Heart left ventricle (tissue), 16 donors: ENCODE data around the gene PIP5KL1. TPM values are rescaled to one million over a fixed set of nuclear protein-coding genes. Genes with fewer than 3 reads are reported as not detected.
A peak's percentile ranks its signal among the peaks of the same experiment; 100 is the strongest.
"Not testable (repeated sequence)": the region's sequence is repeated elsewhere in the genome, so short reads cannot be mapped to it uniquely, and the experiment has no call there.

Experiments
- ATAC-seq, 4 donors: fragments of 200-7000 bp; cut with Tn5 transposase; one replicate each; pipeline ENCODE4 v1.9.1; 2020 to 2022; ENCODE audit warnings: moderate library complexity in 4 of 4, mild to moderate bottlenecking in 3 of 4, moderate number of reproducible peaks in 1 of 4
- DNase-seq, 5 donors: peaks; one replicate each; pipeline ENCODE4 v3.0.0-alpha.2; 2020
- H3K27ac ChIP-seq, 12 donors: fragments of 200-600 bp; sonication (generic) in 4 of 12; one replicate each; pipeline versions ENCODE4 v1.5.0 to v1.8.0; 2016 to 2022; ENCODE audit warnings: mild to moderate bottlenecking in 2 of 12
- H3K27me3 ChIP-seq, 9 donors: fragments of 200-600 bp; sonication (generic) in 2 of 9; one replicate each; pipeline versions ENCODE4 v1.5.1 to v1.8.0; 2016 to 2022; ENCODE audit warnings: mild to moderate bottlenecking in 3 of 9
- H3K36me3 ChIP-seq, 9 donors: fragments of 200-600 bp; sonication (generic) in 2 of 9; one replicate each; pipeline versions ENCODE4 v1.5.0 to v1.8.0; 2018 to 2022; ENCODE audit warnings: mild to moderate bottlenecking in 2 of 9
- H3K4me1 ChIP-seq, 12 donors: fragments of 200-600 bp; sonication (generic) in 4 of 12; one replicate each; pipeline versions ENCODE4 v1.5.0 to v1.8.0; 2016 to 2022; ENCODE audit warnings: mild to moderate bottlenecking in 3 of 12
- H3K4me3 ChIP-seq, 12 donors: fragments of 200-600 bp; sonication (generic) in 4 of 12; one replicate each; pipeline versions ENCODE4 v1.5.0 to v1.8.0; 2017 to 2022; ENCODE audit warnings: mild to moderate bottlenecking in 9 of 12, moderate library complexity in 4 of 12
- H3K9me3 ChIP-seq, 12 donors: fragments of 200-600 bp; sonication (generic) in 4 of 12; one replicate each; pipeline versions ENCODE4 v1.5.0 to v1.8.0; 2016 to 2022; ENCODE audit warnings: mild to moderate bottlenecking in 1 of 12
- POLR2A ChIP-seq, 2 donors: fragments of 450-650 bp; IDR thresholded peaks; one replicate each; pipeline ENCODE4 v1.6.1; 2017; ENCODE audit warnings: antibody characterized with exemption in 2 of 2, mild to moderate bottlenecking in 2 of 2, moderate library complexity in 2 of 2
- WGBS, 4 donors: extraction: QIAGEN DNeasy Blood & Tissue Kit in 2 of 4; methylation state at CpG; one replicate each; pipeline versions ENCODE4 v1.1.5 to v1.1.7; 2013 to 2018; 5-methylcytosine and 5-hydroxymethylcytosine counted together
- intact Hi-C, 10 donors: fragments of 100-400 bp; cut with DNase I; formaldehyde crosslinking; loops; one replicate each; pipeline versions ENCODE4 v1.11.1 to v1.14.2; 2022
- polyA plus RNA-seq, 2 donors: library from polyadenylated mRNA; stranded (reverse); fragments of 200-250 nt; gene quantifications; one replicate each; pipeline ENCODE4 v1.2.3, GENCODE V29; 2013
- total RNA-seq, 9 donors: library from RNA; depleted of rRNA in 2 of 9; stranded (reverse); fragments of >200 nt in 2 of 9; fragmentation: NEBNext Ultra II Directional in 3 of 9; extraction: Animal tissue kit (Norgen Biotek cat#: 25700) in 3 of 9; gene quantifications; one replicate each; pipeline versions ENCODE4 v1.1.0 to v1.2.4, GENCODE V29; 2016 to 2023
- TF ChIP-seq, protein P1 (sequence below), 12 donors: fragments of 200-600 bp; sonication (generic) in 4 of 12; IDR thresholded peaks; one replicate each; pipeline versions ENCODE4 v1.5.0 to v1.8.0; 2018 to 2022; ENCODE audit warnings: antibody characterized with exemption in 12 of 12, mild to moderate bottlenecking in 5 of 12
- donor health status: ischemic (EF 13 %, LVEDD 7.1; RV severe dilation, severe dysfunction).
- donor health status: healthy with polysubstance abuse.
- donor health status: DM: no; HTN: yes; CAD: no.
- donor health status: DM: no; HTN: no; CAD: no.
- donor health status: ischemic (EF 25% LVEDD 6.9; RV normal size, moderate dysfunction).
- donor health status: ischemic (EF 25% LVEDD 5.7; RV mildly dilated, moderate dysfunction).
- donor health status: healthy.
- donor health status: DM: yes; HTN: yes; CAD: no.
- donor health status: ischemic (EF 35%, LVEDD 5.7; RV mildly dilated, moderate dysfunction).
- donor health status: nonischemic (EF 11% LVEDD 7.7; RV severe dilation, severe dysfunction).
- donor health status: DM: yes; HTN: yes; CAD: no.
- donor health status: PGD.
- donor health status: ischemic (EF 29% LVEDD 5.4; RV normal size, mild dysfunction).
- donor health status: nonischemic (EF 23%, LVEDD 6.1; RV moderate dilation, normal function).

Gene PIP5KL1
- total and polyA plus RNA-seq, 11 donors = 0.12 to 0.77 (median 0.50) TPM; not detected in 2

DNA sequence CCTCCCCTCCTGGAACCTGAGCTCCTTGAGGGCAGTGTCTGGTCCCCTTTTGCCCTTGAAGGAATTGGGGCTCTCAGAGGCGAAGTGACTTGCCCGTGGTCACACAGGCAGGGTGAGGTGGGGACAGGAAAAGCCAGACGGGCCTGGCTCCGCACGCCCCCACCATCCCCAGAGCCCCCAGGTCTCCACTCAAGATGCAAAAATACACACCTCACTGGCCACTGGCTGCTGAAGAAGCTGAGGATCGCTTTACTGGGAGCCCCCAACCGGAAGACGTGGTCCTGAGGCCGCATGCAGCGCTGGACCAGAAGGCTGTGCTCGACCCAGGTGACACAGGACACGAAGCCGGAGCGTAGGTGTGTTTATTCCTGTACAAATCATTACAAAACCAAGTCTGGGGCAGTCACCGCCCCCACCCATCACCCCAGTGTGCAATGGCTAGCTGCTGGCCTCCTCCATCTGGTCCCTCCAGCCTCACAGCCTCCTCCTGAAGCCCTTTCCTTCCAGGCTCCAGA lies 45.5 kb downstream of the PIP5KL1 start:
- ATAC-seq (peak in 2 of 4 donors; percentile 4 to 25), DNase-seq (peak in 2 of 5 donors; percentile 15 to 51)
- TF ChIP-seq, protein P1, sequence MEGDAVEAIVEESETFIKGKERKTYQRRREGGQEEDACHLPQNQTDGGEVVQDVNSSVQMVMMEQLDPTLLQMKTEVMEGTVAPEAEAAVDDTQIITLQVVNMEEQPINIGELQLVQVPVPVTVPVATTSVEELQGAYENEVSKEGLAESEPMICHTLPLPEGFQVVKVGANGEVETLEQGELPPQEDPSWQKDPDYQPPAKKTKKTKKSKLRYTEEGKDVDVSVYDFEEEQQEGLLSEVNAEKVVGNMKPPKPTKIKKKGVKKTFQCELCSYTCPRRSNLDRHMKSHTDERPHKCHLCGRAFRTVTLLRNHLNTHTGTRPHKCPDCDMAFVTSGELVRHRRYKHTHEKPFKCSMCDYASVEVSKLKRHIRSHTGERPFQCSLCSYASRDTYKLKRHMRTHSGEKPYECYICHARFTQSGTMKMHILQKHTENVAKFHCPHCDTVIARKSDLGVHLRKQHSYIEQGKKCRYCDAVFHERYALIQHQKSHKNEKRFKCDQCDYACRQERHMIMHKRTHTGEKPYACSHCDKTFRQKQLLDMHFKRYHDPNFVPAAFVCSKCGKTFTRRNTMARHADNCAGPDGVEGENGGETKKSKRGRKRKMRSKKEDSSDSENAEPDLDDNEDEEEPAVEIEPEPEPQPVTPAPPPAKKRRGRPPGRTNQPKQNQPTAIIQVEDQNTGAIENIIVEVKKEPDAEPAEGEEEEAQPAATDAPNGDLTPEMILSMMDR (IDR thresholded peaks at IDR 0.05) = no peak
- TF ChIP-seq POLR2A (IDR thresholded peaks at IDR 0.05) = no peak
- Histone ChIP-seq H3K4me1 (peaks cover 0 to 48% (median 18%) of the 10 kb centered on the region in 12 donors), H3K27me3 (no peaks in the 10 kb centered on the region), H3K36me3 (peaks cover 3 to 55% (median 40%) of the 10 kb centered on the region in 9 donors), H3K4me3 (no peak overlapping the region), H3K27ac (peak overlapping the region in 9 of 12 donors; percentile 8 to 66 (median 43)), H3K9me3 (no peaks in the 10 kb centered on the region)
- 68 to 74% (median 72%) methylated on average over 13 to 15 of the region's 15 CpGs for WGBS, 4 donors
- intact Hi-C loops = loop anchor here in 1 of 10 donors (10.0 kb wide), 1 partner anchor 400 kb away; no protein-coding TSS in a partner anchor

DNA sequence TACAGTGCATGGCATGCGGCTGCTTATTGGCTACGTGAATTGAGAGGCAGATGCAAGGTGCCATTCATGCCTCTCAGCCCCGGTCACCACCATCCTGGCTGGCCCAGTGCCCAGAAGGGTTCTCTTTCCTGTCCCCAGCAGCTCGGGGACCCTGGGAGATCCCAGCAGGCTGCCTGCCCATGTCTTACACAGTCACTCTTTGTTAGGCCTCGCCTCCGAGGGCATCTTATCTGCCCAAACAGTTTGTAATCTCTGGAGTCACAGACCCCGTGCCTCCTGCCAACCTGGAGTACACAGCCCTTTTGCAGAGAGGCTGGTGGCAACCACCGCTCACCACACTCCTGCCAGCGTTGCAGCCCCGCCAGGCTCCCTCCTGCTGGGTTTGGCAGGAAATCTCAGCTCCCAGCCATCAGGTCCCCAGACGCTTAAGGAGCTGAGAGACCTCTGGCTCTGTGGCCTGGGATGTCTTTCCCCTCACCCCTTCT lies 46.1 kb downstream of the PIP5KL1 start:
- Histone ChIP-seq H3K27ac (peak overlapping the region in 10 of 12 donors; percentile 6 to 66 (median 41)), H3K4me3 (no peak overlapping the region), H3K4me1 (peaks cover 0 to 48% (median 18%) of the 10 kb centered on the region in 12 donors), H3K27me3 (no peaks in the 10 kb centered on the region), H3K36me3 (peaks cover 3 to 49% (median 35%) of the 10 kb centered on the region in 9 donors), H3K9me3 (no peaks in the 10 kb centered on the region)
- no peak for TF ChIP-seq POLR2A (IDR thresholded peaks at IDR 0.05)
- TF ChIP-seq, protein P1 (IDR thresholded peaks at IDR 0.05) = no peak
- peak; percentile 47 to 65 (median 56) for ATAC-seq
- 21 to 32% (median 23%) methylated on average over 11 of the region's 11 CpGs for WGBS, 4 donors
- peak in 4 of 5 donors; percentile 23 to 79 (median 77) for DNase-seq
- intact Hi-C loops = loop anchor here in 1 of 10 donors (10.0 kb wide), 1 partner anchor 400 kb away; no protein-coding TSS in a partner anchor

DNA sequence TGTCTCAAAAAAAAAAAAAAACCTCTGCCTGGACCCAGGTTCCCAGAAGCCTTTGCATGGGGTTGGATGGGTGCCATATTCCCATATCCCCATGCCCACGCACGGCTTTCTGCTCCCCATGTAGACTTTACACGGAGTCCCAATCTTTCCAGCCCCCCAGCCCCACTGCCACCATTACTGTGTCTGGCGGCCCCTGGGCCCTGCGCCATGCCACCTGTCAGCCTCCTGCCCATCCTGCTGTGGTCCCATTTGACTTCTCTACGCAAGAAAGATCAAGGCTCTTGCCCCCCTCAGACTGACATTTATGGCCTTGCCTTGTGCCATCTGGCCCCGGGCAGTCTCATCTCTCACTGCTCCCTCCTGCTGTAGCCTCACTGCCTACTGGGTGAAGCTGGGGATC lies 46.6 kb downstream of the PIP5KL1 start:
- ATAC-seq = no peak
- Histone ChIP-seq H3K4me1 (peaks cover 0 to 48% (median 18%) of the 10 kb centered on the region in 12 donors), H3K27ac (peak overlapping the region in 6 of 12 donors; percentile 6 to 66 (median 47)), H3K9me3 (no peaks in the 10 kb centered on the region), H3K27me3 (no peaks in the 10 kb centered on the region), H3K36me3 (peaks cover 3 to 45% (median 31%) of the 10 kb centered on the region in 9 donors), H3K4me3 (no peak overlapping the region)
- TF ChIP-seq, protein P1 (IDR thresholded peaks at IDR 0.05) = no peak
- no peak for TF ChIP-seq POLR2A (IDR thresholded peaks at IDR 0.05)
- WGBS, 4 donors = 75 to 83% (median 79%) methylated on average over 7 of the region's 7 CpGs
- peak in 2 of 5 donors; percentile 24 to 40 for DNase-seq
- intact Hi-C loops = loop anchor here in 1 of 10 donors (10.0 kb wide), 1 partner anchor 399 kb away; no protein-coding TSS in a partner anchor

DNA sequence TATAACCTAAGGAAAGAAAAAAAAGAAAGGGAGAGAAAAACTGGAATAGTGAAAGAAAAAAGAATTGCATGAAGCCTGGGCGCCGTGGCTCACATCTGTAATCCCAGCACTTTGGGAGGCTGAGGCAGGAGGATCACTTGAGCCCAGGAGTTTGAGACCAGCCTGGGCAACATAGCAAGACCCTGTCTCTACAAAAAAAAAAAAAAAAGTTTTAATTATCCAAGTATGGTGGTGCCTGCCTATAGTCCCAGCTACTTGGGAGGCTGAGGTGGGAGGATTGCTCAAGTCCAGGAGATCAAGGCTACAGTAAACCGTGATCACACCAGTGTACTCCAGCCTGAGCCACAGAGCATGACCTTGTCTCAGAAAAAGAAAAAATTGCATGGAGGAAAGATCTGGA lies 48.9 kb downstream of the PIP5KL1 start:
- not testable (repeated sequence) for H3K27ac ChIP-seq, H3K27me3 ChIP-seq, H3K9me3 ChIP-seq, DNase-seq, H3K4me3 ChIP-seq, ATAC-seq
- peaks cover 0 to 23% (median 10%) of the 10 kb centered on the region in 9 donors for H3K36me3 ChIP-seq
- whole genome bisulfite sequencing, 4 donors = 91 to 97% (median 93%) methylated on average over 3 of the region's 3 CpGs
- peaks cover 0 to 56% (median 30%) of the 10 kb centered on the region in 12 donors for H3K4me1 ChIP-seq
- intact Hi-C loops = loop anchor here in 1 of 10 donors (10.0 kb wide), 1 partner anchor 397 kb away; no protein-coding TSS in a partner anchor
